GM19463 (cell line): ENCODE data around the gene FAF1.
A peak's percentile ranks its signal among the peaks of the same experiment; 100 is the strongest.

Experiments
- ATAC-seq: cut with Tn5 transposase; IDR thresholded peaks from one replicate; pipeline ENCODE4 v1.9.1; 2021; ENCODE audit warnings: mild to moderate bottlenecking, moderate library complexity; ENCODE audit not compliant: unreplicated experiment

The FAF1 gene

GRCh38 chr1:50656931-50657330 is 303.1 kb downstream of the FAF1 start:
- no peak for ATAC-seq

DNA sequence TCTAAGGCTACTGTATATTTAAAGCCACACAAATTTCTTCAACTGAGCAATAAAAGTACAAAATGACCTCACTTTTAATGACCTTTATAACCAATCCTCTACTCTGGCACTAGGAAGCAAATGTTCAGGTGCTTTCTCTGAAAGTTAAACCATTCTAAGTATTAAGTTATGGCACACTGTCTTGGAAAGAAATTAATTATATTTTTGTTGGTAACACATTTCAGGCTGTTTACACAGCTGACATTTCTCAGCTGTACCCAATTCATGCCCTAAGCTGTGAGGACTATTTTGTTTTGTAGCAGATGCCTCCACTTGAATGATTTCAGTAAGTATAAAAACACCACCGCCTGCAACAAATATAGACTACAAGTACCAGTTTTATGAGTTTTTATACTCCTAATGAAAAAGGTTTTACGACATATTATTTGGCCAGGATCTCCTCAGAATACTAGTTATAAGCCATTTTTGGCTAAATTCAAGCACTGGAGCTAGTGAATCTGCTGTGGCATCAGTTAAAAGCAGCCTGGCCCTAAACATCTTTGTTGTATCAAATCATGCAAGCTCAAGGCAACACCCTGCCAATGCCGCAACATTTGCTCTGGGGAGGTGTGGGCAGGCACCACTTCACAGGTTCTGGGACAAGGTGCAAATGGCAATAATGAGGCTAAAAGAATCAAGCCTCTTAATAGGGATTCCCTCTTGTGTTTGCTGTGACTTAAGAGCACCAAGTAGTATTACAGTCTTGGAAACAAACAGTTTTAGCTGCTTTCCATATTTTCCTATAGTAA is 308.4 kb downstream of the FAF1 start:
- no peak for ATAC-seq

DNA sequence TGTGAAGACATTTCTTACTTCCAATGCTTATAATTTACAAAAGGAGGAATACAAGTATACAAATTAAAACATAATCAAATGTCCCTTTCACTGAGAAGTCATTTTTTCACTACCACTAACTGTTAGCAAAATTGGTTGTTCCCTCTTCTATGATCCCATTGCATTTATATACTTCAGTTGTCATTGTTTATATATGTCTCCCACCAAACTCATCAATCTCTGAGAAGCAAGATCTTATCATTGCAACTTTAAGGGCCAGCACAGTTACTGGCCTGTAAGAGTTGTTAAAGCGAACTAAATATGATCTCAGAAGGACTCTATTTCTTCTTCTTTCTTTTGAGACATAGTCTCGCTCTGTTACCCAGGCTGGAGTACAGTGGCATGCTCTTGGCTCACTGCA is 313.5 kb downstream of the FAF1 start:
- ATAC-seq = no peak

- ATAC-seq = no peak
Observed at GRCh38 chr1:50645139-50645538, 314.9 kb downstream of the FAF1 start.

- ATAC-seq = no peak
Observed at GRCh38 chr1:50644447-50645105, 315.5 kb downstream of the FAF1 start.

- ATAC-seq = no peak
Observed at GRCh38 chr1:50637460-50637859, 322.6 kb downstream of the FAF1 start.

DNA sequence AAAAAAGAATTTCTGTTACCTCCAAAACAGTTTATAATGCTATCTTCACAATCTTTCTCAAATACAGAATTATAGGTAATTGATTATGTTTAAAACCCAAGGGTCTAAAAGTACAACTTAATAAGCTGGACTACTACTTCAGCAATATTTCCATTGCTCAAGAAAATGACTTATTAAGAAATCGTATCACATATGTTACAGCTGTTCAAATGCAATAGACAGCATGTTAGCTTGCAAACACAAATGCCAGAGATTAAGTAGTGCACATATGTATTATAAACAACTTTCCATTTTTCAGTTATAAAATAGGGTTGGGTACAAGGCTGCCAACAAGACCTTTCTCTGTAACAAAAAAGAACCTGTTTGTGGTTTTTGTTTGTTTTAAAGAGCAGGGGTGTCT is 325.8 kb downstream of the FAF1 start:
- no peak for ATAC-seq

GRCh38 chr1:50633465-50633864 is 326.6 kb downstream of the FAF1 start:
- ATAC-seq = no peak

- ATAC-seq = no peak
Observed at GRCh38 chr1:50631161-50631560, 328.9 kb downstream of the FAF1 start.

- ATAC-seq = no peak
Observed at GRCh38 chr1:50622259-50622658, 337.8 kb downstream of the FAF1 start.

GRCh38 chr1:50620680-50621329 is 339.3 kb downstream of the FAF1 start:
- ATAC-seq = no peak

DNA sequence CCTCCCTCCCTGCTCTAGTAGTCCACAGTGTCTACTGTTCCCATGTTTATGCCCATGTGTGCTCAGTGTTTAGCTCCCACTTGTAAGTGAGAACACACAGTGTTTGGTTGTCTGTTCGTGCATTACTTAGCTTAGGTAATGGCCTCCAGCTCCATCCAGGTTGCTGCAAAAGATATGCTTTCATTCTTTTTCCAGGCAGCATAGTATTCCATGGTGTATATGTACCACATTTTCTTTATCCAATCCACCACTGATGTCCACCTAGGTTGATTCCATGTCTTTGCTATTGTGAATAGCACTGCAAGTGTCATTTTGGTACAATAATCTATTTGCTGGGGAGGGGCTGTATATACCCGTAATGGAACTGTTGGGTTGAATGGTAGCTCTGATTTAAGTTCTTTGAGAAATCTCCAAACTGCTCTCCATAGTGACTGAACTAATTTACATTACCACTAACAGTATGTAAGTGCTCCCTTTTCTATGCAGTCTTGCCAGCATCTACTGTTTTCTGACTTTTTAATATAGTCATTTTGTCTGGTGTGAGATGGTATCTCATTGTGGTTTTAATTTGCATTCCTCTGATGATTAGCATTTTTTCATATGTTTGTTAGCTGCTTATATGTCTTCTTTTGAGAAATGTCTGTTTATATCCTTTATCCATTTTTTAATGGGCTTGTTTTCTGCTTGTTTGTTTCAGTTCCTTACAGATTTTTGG is 344.9 kb downstream of the FAF1 start:
- ATAC-seq = no peak

DNA sequence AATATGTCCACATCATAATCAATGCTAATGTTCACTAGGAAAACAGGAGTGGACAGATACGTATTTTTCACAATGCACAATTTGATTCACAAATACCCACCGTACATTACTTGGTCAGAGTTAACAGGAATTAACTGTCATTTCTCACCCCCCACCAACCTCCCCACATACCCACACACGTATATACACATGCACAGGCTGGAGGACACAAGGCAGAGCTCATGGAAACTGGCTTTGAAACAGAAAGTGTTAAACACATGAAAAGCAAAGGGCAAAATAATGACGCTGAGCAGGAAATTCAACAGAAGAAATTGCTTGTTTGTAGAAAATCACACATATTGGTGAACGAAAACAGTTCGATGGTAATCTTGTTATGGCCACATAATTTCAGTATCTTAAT is 348.4 kb downstream of the FAF1 start:
- ATAC-seq = no peak

DNA sequence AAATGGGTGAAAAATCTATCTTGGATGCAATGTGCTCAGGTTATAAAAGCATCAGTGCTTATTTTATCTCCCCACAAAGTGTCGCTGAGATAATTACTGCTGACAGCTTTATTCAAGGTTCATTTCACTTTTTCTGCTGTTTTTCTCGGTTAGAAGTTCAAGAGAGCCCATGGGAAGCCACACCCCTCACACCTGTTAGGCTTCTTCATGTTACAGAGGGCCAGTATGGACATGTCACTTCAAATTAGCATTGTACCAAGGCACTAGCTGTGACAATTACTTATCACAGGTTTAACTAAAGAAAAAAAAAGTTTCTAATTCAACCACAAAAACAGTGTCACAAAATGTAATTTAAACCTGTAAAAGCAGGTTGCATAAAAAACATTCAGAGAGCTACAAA is 349.5 kb downstream of the FAF1 start:
- peak; percentile 94 for ATAC-seq

DNA sequence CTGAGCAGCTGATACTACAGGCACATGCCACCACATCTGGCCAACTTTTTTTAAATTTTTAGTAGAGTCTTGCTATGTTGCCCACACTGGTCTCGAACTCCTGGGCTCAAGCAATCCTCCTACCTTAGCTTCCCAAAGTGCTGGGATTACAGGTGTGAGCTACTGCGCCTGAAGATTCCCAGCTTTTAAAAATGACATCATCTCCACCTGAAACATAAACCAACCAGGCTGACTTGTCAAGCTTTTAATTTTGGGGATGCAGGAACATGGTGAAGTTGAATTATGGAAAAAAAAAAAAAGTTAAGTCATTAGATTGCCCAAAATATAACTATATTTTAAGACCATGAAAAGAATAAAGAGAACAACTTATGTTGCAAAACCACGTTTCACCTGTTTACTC is 350.6 kb downstream of the FAF1 start:
- ATAC-seq = no peak

DNA sequence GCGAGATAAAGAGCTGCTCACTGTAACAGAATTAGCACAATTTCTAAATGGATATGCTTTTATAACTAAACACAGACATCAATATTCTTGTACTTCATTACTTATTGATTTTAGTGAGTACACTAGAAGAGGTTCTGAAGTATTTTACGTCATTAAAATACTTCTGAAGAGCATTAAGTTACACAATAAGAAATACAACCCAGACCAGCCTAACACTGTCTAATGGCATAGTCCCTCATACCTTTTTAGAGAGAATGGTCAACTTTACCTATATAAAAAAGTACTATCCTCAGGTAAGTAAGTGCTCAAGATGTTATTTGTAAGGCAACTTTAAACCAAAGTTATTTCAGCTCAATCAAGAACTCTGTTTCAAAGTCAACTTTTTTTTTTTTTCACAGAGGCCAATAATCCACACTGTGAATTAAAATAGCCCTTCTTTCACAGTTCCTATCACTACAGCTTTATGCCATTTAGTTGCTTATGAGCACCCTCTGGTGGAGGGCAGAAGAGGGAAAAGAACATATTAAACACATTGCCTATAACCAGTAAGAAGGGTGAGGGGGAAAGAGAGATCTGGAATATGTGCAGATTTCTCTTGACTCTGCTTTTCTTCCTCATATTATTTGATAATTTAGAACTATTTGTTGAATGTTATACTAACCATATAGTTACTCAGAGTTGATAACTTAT is 354.7 kb downstream of the FAF1 start:
- ATAC-seq = no peak

- ATAC-seq = no peak
Observed at GRCh38 chr1:50604580-50604979, 355.5 kb downstream of the FAF1 start.

GRCh38 chr1:50603274-50604271 is 356.5 kb downstream of the FAF1 start:
- no peak for ATAC-seq

DNA sequence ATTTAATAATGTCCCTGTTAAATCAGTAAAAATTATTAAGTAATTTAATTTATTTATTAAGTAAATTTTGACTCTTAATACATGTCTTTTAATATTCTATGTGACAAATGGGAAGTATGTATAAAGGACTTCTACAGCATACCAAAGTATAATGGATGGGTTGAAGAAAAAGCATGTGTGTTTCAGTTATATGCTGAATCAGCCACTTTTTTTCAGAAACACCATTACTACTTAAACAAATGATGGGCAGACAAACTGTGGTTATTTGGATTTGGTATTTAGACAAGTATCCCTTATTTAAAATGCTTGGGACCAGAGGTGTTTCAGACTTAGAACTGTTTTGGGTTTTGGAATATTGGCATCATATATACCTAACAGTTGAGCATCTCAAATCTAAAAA is 360.5 kb downstream of the FAF1 start:
- ATAC-seq = no peak

GRCh38 chr1:50595874-50596273 is 364.2 kb downstream of the FAF1 start:
- no peak for ATAC-seq
